ENCODE results near the gene COL10A1. TPM values are rescaled to one million over a fixed set of nuclear protein-coding genes. Genes with fewer than 3 reads are reported as not detected.

Gene COL10A1
- total RNA-seq, 1 donor from 2014 or later = 0.14 TPM

GRCh38 chr6:116157391-116157790, 31.5 kb upstream of the COL10A1 start:
- H3K4me1 Mint-ChIP-seq (ENCODE audit: unreplicated experiment) = peaks cover 4% of the 10 kb centered on the region
- no peak for DNase-seq (ENCODE audit: extremely low spot score, unreplicated experiment)
- no peaks in the 10 kb centered on the region for H3K27me3 Mint-ChIP-seq
- H3K36me3 Mint-ChIP-seq = peaks cover 11% of the 10 kb centered on the region
- H3K4me3 Mint-ChIP-seq = no peak overlapping the region
- H3K9me3 Mint-ChIP-seq = peaks cover 5% of the 10 kb centered on the region
- no peak for TF ChIP-seq CTCF (conservative IDR thresholded peaks at IDR 0.05)
- H3K27ac Mint-ChIP-seq = no peak overlapping the region

GRCh38 chr6:116156405-116157326, 30.7 kb upstream of the COL10A1 start:
- no peak overlapping the region for H3K27ac Mint-ChIP-seq
- no peak for DNase-seq (ENCODE audit: extremely low spot score, unreplicated experiment)
- H3K27me3 Mint-ChIP-seq = no peaks in the 10 kb centered on the region
- no peak overlapping the region for H3K4me3 Mint-ChIP-seq
- peaks cover 6% of the 10 kb centered on the region for H3K4me1 Mint-ChIP-seq (ENCODE audit: unreplicated experiment)
- H3K36me3 Mint-ChIP-seq = peaks cover 11% of the 10 kb centered on the region
- no peak for TF ChIP-seq CTCF (conservative IDR thresholded peaks at IDR 0.05)
- H3K9me3 Mint-ChIP-seq = peaks cover 5% of the 10 kb centered on the region

- DNase-seq (ENCODE audit: extremely low spot score, unreplicated experiment) = no peak
- H3K4me1 Mint-ChIP-seq (ENCODE audit: unreplicated experiment) = peaks cover 6% of the 10 kb centered on the region
- no peak overlapping the region for H3K4me3 Mint-ChIP-seq
- H3K27me3 Mint-ChIP-seq = no peaks in the 10 kb centered on the region
- TF ChIP-seq CTCF (conservative IDR thresholded peaks at IDR 0.05) = no peak
- peaks cover 5% of the 10 kb centered on the region for H3K36me3 Mint-ChIP-seq
- H3K9me3 Mint-ChIP-seq = no peaks in the 10 kb centered on the region
- no peak overlapping the region for H3K27ac Mint-ChIP-seq
Measured at GRCh38 chr6:116154887-116155286, 29.0 kb upstream of the COL10A1 start.

DNA sequence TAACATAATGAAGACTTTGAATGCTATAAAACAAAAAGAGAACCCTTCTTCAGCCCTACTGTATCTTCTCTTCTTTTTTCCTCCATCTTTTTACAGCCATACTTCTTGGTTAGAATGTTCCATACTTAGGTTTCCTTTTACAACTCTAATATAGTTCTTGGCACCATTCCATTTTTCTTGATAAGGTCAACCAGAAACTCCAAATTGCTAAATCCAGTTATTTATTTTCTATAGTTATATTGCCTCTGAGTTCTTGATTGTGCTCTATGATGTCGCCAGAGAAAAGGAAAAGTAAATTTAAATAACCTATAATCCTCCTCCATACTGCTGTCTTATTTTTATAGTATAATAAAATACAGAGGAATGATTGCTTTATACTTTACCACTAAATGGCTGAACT, 26.7 kb upstream of the COL10A1 start:
- TF ChIP-seq CTCF (conservative IDR thresholded peaks at IDR 0.05) = no peak
- Mint-ChIP-seq H3K27ac (no peak overlapping the region), H3K9me3 (no peaks in the 10 kb centered on the region), H3K4me3 (no peak overlapping the region), H3K27me3 (no peaks in the 10 kb centered on the region), H3K4me1 (ENCODE audit: unreplicated experiment) (peaks cover 6% of the 10 kb centered on the region), H3K36me3 (peaks cover 5% of the 10 kb centered on the region)
- DNase-seq (ENCODE audit: extremely low spot score, unreplicated experiment) = no peak

GRCh38 chr6:116145803-116146675, 20.1 kb upstream of the COL10A1 start:
- DNase-seq (ENCODE audit: extremely low spot score, unreplicated experiment) = no peak
- H3K9me3 Mint-ChIP-seq = no peaks in the 10 kb centered on the region
- no peak overlapping the region for H3K4me3 Mint-ChIP-seq
- no peak for TF ChIP-seq CTCF (conservative IDR thresholded peaks at IDR 0.05)
- H3K36me3 Mint-ChIP-seq = no peaks in the 10 kb centered on the region
- no peaks in the 10 kb centered on the region for H3K27me3 Mint-ChIP-seq
- peaks cover 5% of the 10 kb centered on the region for H3K4me1 Mint-ChIP-seq (ENCODE audit: unreplicated experiment)
- peak overlapping the region; percentile 40 for H3K27ac Mint-ChIP-seq

All from type B pancreatic cell (in vitro differentiated cells).